8988T (cell line): ENCODE measurements around the gene FASTKD3.

Experiments
- DNase-seq: peaks from one replicate; pipeline ENCODE4 v3.0.0; 2011

Gene FASTKD3

GRCh38 chr5:7877851-7878250 is 9.0 kb upstream of the FASTKD3 start:
- no peak for DNase-seq

- DNase-seq, result no peak
These were observed 8.0 kb upstream of the FASTKD3 start for GRCh38 chr5:7876867-7877266.

GRCh38 chr5:7875151-7875550 is 6.3 kb upstream of the FASTKD3 start:
- DNase-seq, result no peak

GRCh38 chr5:7874639-7875038 is 5.8 kb upstream of the FASTKD3 start:
- DNase-seq, result no peak

GRCh38 chr5:7873216-7873615 is 4.4 kb upstream of the FASTKD3 start:
- no peak for DNase-seq

- DNase-seq, result no peak
These were observed 3.8 kb upstream of the FASTKD3 start for GRCh38 chr5:7872517-7873130.

GRCh38 chr5:7871653-7872052 is 2.8 kb upstream of the FASTKD3 start:
- no peak for DNase-seq

GRCh38 chr5:7869474-7870136 is 774 bp upstream of the FASTKD3 start:
- DNase-seq, result no peak

- no peak for DNase-seq
These were observed 431 bp downstream of the FASTKD3 start for GRCh38 chr5:7868427-7868772.

GRCh38 chr5:7867260-7867659 is 1.6 kb downstream of the FASTKD3 start:
- DNase-seq, result no peak

- DNase-seq, result no peak
These were observed 2.6 kb downstream of the FASTKD3 start for GRCh38 chr5:7866196-7866595.

GRCh38 chr5:7857926-7858632 is 10.8 kb downstream of the FASTKD3 start:
- no peak for DNase-seq

GRCh38 chr5:7857361-7857760 is 11.5 kb downstream of the FASTKD3 start:
- DNase-seq, result no peak

- no peak for DNase-seq
These were observed 12.0 kb downstream of the FASTKD3 start for GRCh38 chr5:7856855-7857254.

- no peak for DNase-seq
These were observed 13.2 kb downstream of the FASTKD3 start for GRCh38 chr5:7855611-7856010.

GRCh38 chr5:7852988-7853387 is 15.8 kb downstream of the FASTKD3 start:
- no peak for DNase-seq

- no peak for DNase-seq
These were observed 16.3 kb downstream of the FASTKD3 start for GRCh38 chr5:7852542-7852941.

GRCh38 chr5:7851617-7852289 is 17.1 kb downstream of the FASTKD3 start:
- no peak for DNase-seq

GRCh38 chr5:7851240-7851592 is 17.6 kb downstream of the FASTKD3 start:
- DNase-seq, result no peak

GRCh38 chr5:7850395-7851239 is 18.2 kb downstream of the FASTKD3 start, which contains the start of gene CFAP90:
TSS of gene CFAP90 (minus strand) at chr5:7851133. CDS start at chr5:7851021, 112 bp downstream.
- DNase-seq, result peak; percentile 88

- no peak for DNase-seq
These were observed 19.0 kb downstream of the FASTKD3 start for GRCh38 chr5:7849681-7850394.

GRCh38 chr5:7848296-7848695 is 20.5 kb downstream of the FASTKD3 start:
- no peak for DNase-seq
